Thymus (tissue), 11 donors: ENCODE results near the gene PTS. TPM values are rescaled to one million over a fixed set of nuclear protein-coding genes. Genes with fewer than 3 reads are reported as not detected.
"Not testable (repeated sequence)": the region's sequence is repeated elsewhere in the genome, so short reads cannot be mapped to it uniquely, and the experiment has no call there.

Experiments used
- DNase-seq, 9 donors: peaks; one replicate each; pipeline ENCODE4 v3.0.0-alpha.2; 2013; ENCODE audit warnings: low spot score in 9 of 9, low read depth in 6 of 9, missing footprints in 1 of 9
- H3K27ac ChIP-seq, 2 donors: one replicate each; pipeline ENCODE4 v1.5.1; 2013; ENCODE audit warnings: control low read depth in 1 of 2, low read depth in 1 of 2, low read length in 1 of 2, mild to moderate bottlenecking in 1 of 2, moderate library complexity in 1 of 2
- H3K27me3 ChIP-seq, 2 donors: one replicate each; pipeline ENCODE4 v1.5.1; 2013; ENCODE audit warnings: low read length in 1 of 2; ENCODE audit not compliant: control insufficient read depth in 2 of 2, insufficient read depth in 1 of 2
- H3K36me3 ChIP-seq, 2 donors: one replicate each; pipeline ENCODE4 v1.5.1; 2013; ENCODE audit warnings: low read length in 1 of 2, mild to moderate bottlenecking in 1 of 2, moderate library complexity in 1 of 2; ENCODE audit not compliant: control insufficient read depth in 2 of 2, insufficient read depth in 2 of 2
- H3K4me1 ChIP-seq, 2 donors: one replicate each; pipeline ENCODE4 v1.5.1; 2013; ENCODE audit warnings: low read length in 2 of 2; ENCODE audit not compliant: control insufficient read depth in 2 of 2, insufficient read depth in 2 of 2
- H3K4me3 ChIP-seq, 2 donors: one replicate each; pipeline ENCODE4 v1.5.1; 2013; ENCODE audit warnings: low read length in 2 of 2, control low read depth in 1 of 2, mild to moderate bottlenecking in 1 of 2
- H3K9me3 ChIP-seq, 2 donors: one replicate each; pipeline ENCODE4 v1.5.1; 2013; ENCODE audit warnings: low read length in 1 of 2, mild to moderate bottlenecking in 1 of 2; ENCODE audit not compliant: control insufficient read depth in 2 of 2, insufficient read depth in 1 of 2
- WGBS: extraction: QIAGEN DNeasy Blood & Tissue Kit; methylation state at CpG from one replicate; pipeline ENCODE4 v1.1.7; 2013; 5-methylcytosine and 5-hydroxymethylcytosine counted together
- polyA plus RNA-seq: library from polyadenylated mRNA; stranded (reverse); fragments of 200-250 nt; gene quantifications from one replicate; pipeline ENCODE4 v1.2.3, GENCODE V29; 2013
- total RNA-seq: library from RNA; stranded (reverse); fragments of 120-200 nt; gene quantifications from one replicate; pipeline ENCODE4 v1.2.4, GENCODE V29; 2013
- donor health status: healthy.

The PTS gene
- total and polyA plus RNA-seq, 2 donors = 18.7 to 42.4 TPM

DNA sequence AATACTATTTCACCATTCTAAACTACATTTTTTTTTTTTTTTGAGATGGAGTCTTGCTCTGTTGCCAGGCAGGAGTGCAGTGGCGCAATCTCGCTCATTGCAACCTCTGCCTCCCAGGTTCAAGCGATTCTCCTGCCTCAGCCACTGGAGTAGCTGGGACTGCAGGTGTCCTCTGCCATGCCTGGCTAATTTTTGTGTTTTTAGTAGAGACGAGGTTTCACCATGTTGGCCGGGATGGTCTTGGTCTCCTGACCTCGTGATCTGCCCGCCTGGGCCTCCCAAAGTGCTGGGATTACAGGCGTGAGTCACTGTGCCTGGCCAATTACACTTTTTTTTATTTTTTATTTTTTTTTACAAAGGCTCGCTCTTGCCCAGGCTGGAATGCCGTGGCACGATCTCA is 31.1 kb upstream of the PTS start:
- not testable (repeated sequence) for H3K4me1 ChIP-seq, DNase-seq, H3K36me3 ChIP-seq, H3K27me3 ChIP-seq, H3K9me3 ChIP-seq, H3K27ac ChIP-seq, H3K4me3 ChIP-seq
- WGBS = 90% methylated on average over 11 of the region's 11 CpGs

DNA sequence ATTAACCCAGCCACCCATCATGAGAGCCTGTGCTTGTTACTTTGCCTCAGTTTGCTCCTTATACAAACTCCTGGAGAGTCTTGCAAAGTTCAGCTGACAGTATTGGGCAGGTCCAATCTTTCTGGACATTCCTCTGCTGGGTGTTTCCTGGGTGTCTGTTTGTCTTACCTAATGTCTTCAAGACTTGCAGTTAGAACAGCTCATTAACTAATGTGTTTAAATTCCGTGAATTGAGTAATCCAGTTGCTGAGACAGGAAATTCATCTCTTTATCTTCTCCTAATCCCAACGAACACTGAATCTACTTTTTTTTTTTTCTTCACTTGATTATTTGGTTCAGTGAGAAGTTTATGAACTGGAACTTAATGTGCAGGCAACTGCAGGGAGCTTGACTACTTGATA is 30.3 kb upstream of the PTS start:
- 82% methylated on average over 2 of the region's 2 CpGs for whole genome bisulfite sequencing
- DNase-seq = no peak
- H3K4me1 ChIP-seq = no peaks in the 10 kb centered on the region
- no peak overlapping the region for H3K4me3 ChIP-seq
- no peaks in the 10 kb centered on the region for H3K27me3 ChIP-seq
- H3K36me3 ChIP-seq = no peaks in the 10 kb centered on the region
- no peak overlapping the region for H3K27ac ChIP-seq
- no peaks in the 10 kb centered on the region for H3K9me3 ChIP-seq

DNA sequence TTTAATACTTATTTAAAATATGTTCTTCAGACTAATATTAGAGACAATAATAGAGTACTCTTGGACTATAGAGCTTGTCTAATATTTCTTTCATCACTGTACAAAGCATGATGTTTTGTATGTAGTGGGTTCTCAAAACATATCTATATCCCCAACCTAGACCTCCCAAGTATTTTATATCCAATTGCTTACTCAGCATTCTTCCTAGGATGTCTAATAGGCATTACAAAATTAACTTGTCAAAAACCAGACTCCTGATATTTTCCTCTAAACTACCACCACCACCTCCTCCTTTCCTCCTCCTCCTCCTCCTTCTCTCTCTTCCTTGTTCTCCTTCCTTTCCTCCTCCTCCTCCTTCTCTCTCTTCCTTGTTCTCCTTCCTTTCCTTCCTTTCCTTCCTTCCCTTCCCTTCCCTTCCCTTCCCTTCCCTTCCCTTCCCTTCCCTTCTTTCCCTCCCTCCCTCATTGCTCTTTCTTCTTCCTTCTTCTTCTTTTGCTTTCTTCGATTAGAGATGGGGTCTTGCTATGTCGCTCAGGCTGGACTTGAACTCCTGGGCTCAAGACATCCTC is 29.6 kb upstream of the PTS start:
- Histone ChIP-seq H3K27ac (no peak overlapping the region), H3K4me3 (no peak overlapping the region), H3K9me3 (no peaks in the 10 kb centered on the region), H3K27me3 (no peaks in the 10 kb centered on the region), H3K4me1 (no peaks in the 10 kb centered on the region), H3K36me3 (no peaks in the 10 kb centered on the region)
- DNase-seq = no peak
- WGBS = 95% methylated on average over 2 of the region's 2 CpGs

DNA sequence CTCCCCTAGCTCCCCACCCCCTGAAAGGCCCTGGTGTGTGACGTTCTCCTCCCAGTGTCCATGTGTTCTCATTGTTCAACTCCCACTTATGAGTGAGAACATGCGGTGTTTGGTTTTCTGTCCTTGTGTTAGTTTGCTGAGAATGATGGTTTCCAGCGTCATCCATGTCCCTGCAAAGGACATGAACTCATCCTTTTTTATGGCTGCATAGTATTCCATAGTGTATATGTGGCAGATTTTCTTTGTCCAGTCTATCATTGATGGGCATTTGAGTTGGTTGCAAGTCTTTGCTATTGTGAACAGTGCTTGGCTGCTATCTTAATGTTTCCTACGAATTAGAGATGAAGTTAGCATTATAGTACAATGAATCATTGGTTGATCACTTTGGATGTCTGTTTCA is 27.1 kb upstream of the PTS start:
- H3K4me3 ChIP-seq, H3K4me1 ChIP-seq, H3K27me3 ChIP-seq, H3K9me3 ChIP-seq, H3K27ac ChIP-seq, DNase-seq, H3K36me3 ChIP-seq: not testable (repeated sequence)
- 98% methylated on average over 4 of the region's 4 CpGs for WGBS

DNA sequence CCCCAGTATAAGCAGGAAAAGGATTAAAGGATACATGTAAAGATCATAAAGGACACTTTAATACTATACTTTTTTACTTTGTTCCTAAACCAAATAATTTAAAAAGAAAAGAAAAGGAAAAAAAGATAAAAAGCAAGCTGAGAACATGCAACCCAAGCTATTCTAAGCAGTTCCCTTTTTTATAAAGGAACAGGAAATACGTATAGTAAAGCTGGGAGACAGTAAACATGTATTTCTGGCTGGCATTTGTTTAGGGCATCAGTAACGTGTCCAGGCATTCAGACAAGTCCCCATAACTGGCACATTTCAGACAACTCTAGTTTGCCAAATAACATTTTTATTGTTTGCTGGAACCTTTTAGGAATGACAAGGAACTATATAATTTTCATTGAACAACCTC is 26.0 kb upstream of the PTS start:
- H3K4me1 ChIP-seq = no peaks in the 10 kb centered on the region
- DNase-seq = no peak
- H3K4me3 ChIP-seq = no peak overlapping the region
- WGBS = 22% methylated on average over 2 of the region's 2 CpGs
- H3K27me3 ChIP-seq = no peaks in the 10 kb centered on the region
- H3K27ac ChIP-seq = no peak overlapping the region
- no peaks in the 10 kb centered on the region for H3K36me3 ChIP-seq
- no peaks in the 10 kb centered on the region for H3K9me3 ChIP-seq

DNA sequence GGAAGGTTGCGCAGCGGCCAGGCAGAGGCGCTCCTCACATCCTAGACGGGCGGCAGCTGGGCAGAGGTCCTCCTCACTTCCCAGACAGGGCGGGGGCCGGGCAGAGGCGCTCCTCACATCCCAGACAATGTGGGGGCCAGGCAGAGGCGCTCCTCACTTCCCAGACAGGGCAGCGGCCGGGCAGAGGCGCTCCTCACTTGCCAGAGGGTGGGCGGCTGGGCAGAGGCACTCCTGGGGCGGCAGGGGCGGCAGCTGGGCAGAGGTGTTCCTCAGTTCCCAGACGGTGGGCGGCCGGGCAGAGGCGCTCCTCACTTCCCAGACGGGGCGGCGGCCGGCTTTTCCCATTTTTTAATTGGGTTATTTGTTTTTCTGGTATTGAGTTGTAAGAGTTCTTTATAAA is 20.2 kb upstream of the PTS start:
- 96% methylated on average over 23 of the region's 23 CpGs for WGBS

DNA sequence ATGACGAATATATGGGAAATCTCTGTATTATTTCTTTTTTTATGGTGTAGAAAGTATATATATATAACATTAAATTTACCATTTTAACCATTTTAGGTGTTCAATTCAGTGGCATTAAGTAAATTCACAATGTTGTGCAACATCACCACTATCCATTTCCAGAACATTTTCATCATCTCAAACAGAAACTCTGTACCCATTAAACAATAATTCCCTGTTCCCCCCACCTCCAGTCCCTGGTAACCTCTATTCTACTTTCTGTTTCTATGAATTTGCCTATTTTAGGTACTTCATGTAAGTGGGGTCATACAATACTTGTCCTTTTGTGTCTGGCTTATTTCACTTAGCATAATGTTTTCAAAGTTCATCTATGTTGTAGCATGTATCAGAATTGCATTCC is 15.3 kb upstream of the PTS start:
- no peaks in the 10 kb centered on the region for H3K4me1 ChIP-seq
- no peak overlapping the region for H3K4me3 ChIP-seq
- no peaks in the 10 kb centered on the region for H3K9me3 ChIP-seq
- no peaks in the 10 kb centered on the region for H3K36me3 ChIP-seq
- DNase-seq = no peak
- no peak overlapping the region for H3K27ac ChIP-seq
- H3K27me3 ChIP-seq = no peaks in the 10 kb centered on the region
- WGBS = 96% methylated on average over 1 of the region's 1 CpG

More for the DNA sequence above, 20.2 kb upstream of the PTS start:
- Histone ChIP-seq H3K27ac (no peak overlapping the region), H3K36me3 (no peaks in the 10 kb centered on the region), H3K4me3 (no peak overlapping the region), H3K27me3 (no peaks in the 10 kb centered on the region), H3K4me1 (no peaks in the 10 kb centered on the region), H3K9me3 (no peaks in the 10 kb centered on the region)
- no peak for DNase-seq

DNA sequence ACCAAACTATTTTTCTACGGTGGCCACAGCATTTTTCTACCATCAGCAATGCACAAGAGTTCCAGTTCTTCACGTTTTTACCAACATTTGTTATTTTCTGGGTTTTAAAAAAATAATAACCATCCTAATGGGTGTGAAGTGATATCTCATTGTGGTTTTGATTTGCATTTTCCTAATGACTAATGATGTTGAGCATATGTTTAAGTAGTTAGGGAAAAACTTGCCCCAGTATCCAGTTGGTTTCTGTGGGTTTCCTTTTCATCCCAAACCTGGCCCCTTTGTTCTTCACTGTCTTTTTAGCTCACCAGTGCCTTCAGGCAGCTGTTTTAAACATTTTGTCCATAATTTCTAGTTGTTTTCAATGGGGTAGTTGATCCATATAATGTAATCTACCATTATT is 14.7 kb upstream of the PTS start:
- Histone ChIP-seq H3K36me3 (no peaks in the 10 kb centered on the region), H3K27ac (no peak overlapping the region), H3K9me3 (no peaks in the 10 kb centered on the region), H3K27me3 (no peaks in the 10 kb centered on the region), H3K4me1 (no peaks in the 10 kb centered on the region), H3K4me3 (no peak overlapping the region)
- DNase-seq = no peak
- WGBS = 42% methylated on average over 2 of the region's 2 CpGs

DNA sequence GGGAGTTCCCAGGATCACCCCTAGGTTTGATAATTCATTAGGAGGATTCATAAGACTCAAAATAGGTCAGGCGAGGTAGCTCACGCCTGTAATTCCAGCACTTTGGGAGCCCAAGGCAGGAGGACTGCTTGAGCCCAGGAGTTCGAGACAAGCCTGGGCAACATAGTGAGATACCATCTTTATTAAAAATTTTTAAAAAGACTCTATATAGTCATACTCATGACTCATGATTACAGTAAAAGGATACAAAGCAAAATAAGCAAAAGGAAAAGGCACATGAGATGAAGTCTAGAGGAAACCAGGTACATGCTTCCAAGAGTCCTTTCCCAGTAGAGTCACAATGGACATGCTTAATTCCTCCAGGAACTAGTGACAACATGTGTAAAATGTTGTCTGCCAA is 13.9 kb upstream of the PTS start:
- Histone ChIP-seq H3K9me3 (no peaks in the 10 kb centered on the region), H3K27ac (no peak overlapping the region), H3K4me1 (no peaks in the 10 kb centered on the region), H3K4me3 (no peak overlapping the region), H3K27me3 (no peaks in the 10 kb centered on the region), H3K36me3 (no peaks in the 10 kb centered on the region)
- 98% methylated on average over 3 of the region's 3 CpGs for WGBS
- no peak for DNase-seq

DNA sequence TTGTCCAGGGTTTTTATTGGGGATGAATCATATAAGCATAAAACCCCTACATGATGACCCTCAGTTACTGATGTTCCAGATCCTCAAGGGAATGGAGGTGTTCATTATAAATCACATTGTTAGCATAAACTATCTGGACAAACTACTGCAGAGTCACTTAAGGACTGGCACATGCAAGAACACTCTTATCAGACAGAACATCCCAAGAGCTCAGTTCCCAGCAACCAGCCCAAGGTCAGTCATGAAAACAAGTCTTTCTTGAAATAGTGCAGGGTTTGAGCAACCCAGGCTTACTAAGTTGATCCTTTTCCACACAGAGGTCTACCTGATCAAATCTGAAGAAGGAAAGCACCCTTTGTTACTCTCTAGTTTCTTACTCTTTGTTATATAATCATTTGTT is 13.5 kb upstream of the PTS start:
- Histone ChIP-seq H3K27ac (no peak overlapping the region), H3K4me1 (no peaks in the 10 kb centered on the region), H3K36me3 (no peaks in the 10 kb centered on the region), H3K4me3 (no peak overlapping the region), H3K27me3 (no peaks in the 10 kb centered on the region), H3K9me3 (no peaks in the 10 kb centered on the region)
- DNase-seq = no peak
